Endothelial cell of umbilical vein (primary cell): ENCODE measurements around the gene DDX42. TPM values are rescaled to one million over a fixed set of nuclear protein-coding genes. Genes with fewer than 3 reads are reported as not detected.

Experiments used
- BruUV-seq: library from RNA; stranded (reverse); fragments of 400-500 nt; replicated peaks from 2 replicates; lab custom pipeline; 2021; lab: Mats Ljungman, UMichigan
- CTCF ChIA-PET: fragments of 300-600, 350-600 bp; sonication (Branson Sonifier 250); formaldehyde crosslinking; loops from one replicate; lab custom pipeline; 2021; ENCODE audit warnings: antibody characterized with exemption, inconsistent platforms; lab: Charles Lee
- POLR2A ChIA-PET: fragments of 300-600, 350-600 bp; sonication (Branson Sonifier 250); formaldehyde crosslinking; loops from one replicate; lab custom pipeline; 2021; ENCODE audit warnings: antibody characterized with exemption, inconsistent platforms; lab: Charles Lee
- DNase-seq: peaks from one replicate; pipeline ENCODE4 v3.0.0-alpha.2; 2011; ENCODE audit warnings: low read depth, low spot score
- FAIRE-seq: peaks from 2 replicates; lab custom pipeline; 2011; peaks lifted over from hg19 to GRCh38; lab: Jason Lieb, UNC
- H2AFZ ChIP-seq: 2 replicates; pipeline ENCODE4 v1.6.0; 2012; ENCODE audit warnings: low read depth, low read length, control low read depth, inconsistent platforms
- H3K27ac ChIP-seq: 2 replicates; pipeline ENCODE4 v1.5.1; 2011; ENCODE audit warnings: low read depth, mild to moderate bottlenecking, control low read depth, low read length, moderate library complexity; ENCODE audit not compliant: insufficient read depth
- H3K27me3 ChIP-seq, 2 experiments: 2 replicates each; pipeline versions ENCODE4 v1.6.0 to v1.6.1; 2011; ENCODE audit warnings: low read length in 2 of 2, mixed read lengths in 1 of 2; ENCODE audit not compliant: control insufficient read depth in 2 of 2, insufficient read depth in 2 of 2
- H3K36me3 ChIP-seq, 2 experiments: 2 replicates in 1 of 2; 3 replicates in 1 of 2; pipeline ENCODE4 v1.5.1; 2011; ENCODE audit warnings: low read length in 2 of 2, mild to moderate bottlenecking in 1 of 2, moderate library complexity in 1 of 2; ENCODE audit not compliant: control insufficient read depth in 2 of 2, insufficient read depth in 2 of 2; ENCODE audit errors: extremely low read depth in 1 of 2
- H3K4me1 ChIP-seq: 3 replicates; pipeline ENCODE4 v1.5.1; 2011; ENCODE audit warnings: mild to moderate bottlenecking, low read length; ENCODE audit not compliant: control insufficient read depth, insufficient read depth; ENCODE audit errors: extremely low read depth
- H3K4me2 ChIP-seq: 2 replicates; pipeline ENCODE4 v1.6.1; 2011; ENCODE audit warnings: low read length, control low read depth, mixed read lengths; ENCODE audit not compliant: insufficient read depth
- H3K4me3 ChIP-seq, 3 experiments: fragments of 200-600 bp in 1 of 3; sonication (generic), shearing (Covaris generic) in 1 of 3; replicated peaks in 1 of 3; 2 replicates each; pipeline ENCODE4 v1.5.1; 2011 to 2016; ENCODE audit warnings: control low read depth in 3 of 3, low read length in 3 of 3, mild to moderate bottlenecking in 2 of 3, inconsistent platforms in 1 of 3, low read depth in 1 of 3, moderate library complexity in 1 of 3; ENCODE audit not compliant: insufficient read depth in 1 of 3
- H3K79me2 ChIP-seq: 2 replicates; pipeline ENCODE4 v1.6.0; 2012; ENCODE audit warnings: low read length, inconsistent platforms; ENCODE audit not compliant: control insufficient read depth, insufficient read depth
- H3K9ac ChIP-seq: replicated peaks from 2 replicates; pipeline ENCODE3; 2011; ENCODE audit warnings: low read length, control low read depth; ENCODE audit not compliant: insufficient read depth; ENCODE audit errors: extremely low read depth
- H3K9me1 ChIP-seq: replicated peaks from 3 replicates; pipeline ENCODE4 v1.6.0; 2011; ENCODE audit warnings: mild to moderate bottlenecking, low read length; ENCODE audit not compliant: control insufficient read depth, insufficient read depth; ENCODE audit errors: extremely low read depth
- H3K9me3 ChIP-seq: replicated peaks from 2 replicates; pipeline ENCODE4 v1.5.1; 2012; ENCODE audit warnings: low read length, inconsistent platforms; ENCODE audit not compliant: control insufficient read depth, insufficient read depth
- H4K20me1 ChIP-seq: replicated peaks from 2 replicates; pipeline ENCODE3; 2011; ENCODE audit warnings: mild to moderate bottlenecking, low read length; ENCODE audit not compliant: control insufficient read depth, insufficient read depth; ENCODE audit errors: extremely low read depth
- JUN ChIP-seq: IDR thresholded peaks from 2 replicates; pipeline ENCODE4 v1.6.1; 2011; ENCODE audit warnings: borderline replicate concordance, low read depth; ENCODE audit not compliant: insufficient read length, insufficient read depth
- MYC ChIP-seq: IDR thresholded peaks from one replicate; pipeline ENCODE4 v1.6.1; 2011; ENCODE audit warnings: mild to moderate bottlenecking, low read depth, low read length
- POLR2A ChIP-seq: IDR thresholded peaks from 2 replicates; pipeline ENCODE4 v1.6.1; 2012; ENCODE audit warnings: low read depth, mild to moderate bottlenecking, control low read depth, low read length
- POLR2AphosphoS5 ChIP-seq: IDR thresholded peaks from 2 replicates; pipeline ENCODE4 v1.6.1; 2012; ENCODE audit warnings: low read depth, mild to moderate bottlenecking, control low read depth, low read length, moderate library complexity; ENCODE audit not compliant: insufficient read depth
- dilution Hi-C: fragments of 300-500 bp; cut with MboI; formaldehyde crosslinking; loops from one replicate; pipeline ENCODE4 v1.15.0; 2019; ENCODE audit warnings: low sequenced_read_pairs; ENCODE audit not compliant: extremely low pct_ligation_motif_present
- intact Hi-C: fragments of 100-400 bp; cut with micrococcal nuclease; formaldehyde crosslinking; loops from one replicate; pipeline ENCODE4 v1.10.0; 2022
- polyA plus RNA-seq, 4 experiments: library from polyadenylated mRNA; depleted of rRNA in 3 of 4; stranded (reverse) in 3 of 4; unstranded in 1 of 4; fragments of >200 nt; gene quantifications; 2 replicates each; pipeline versions ENCODE4 v1.2.1 to v1.2.3, GENCODE V29; 2011 to 2012; ENCODE audit warnings: missing spikeins in 1 of 4
- total RNA-seq: library from RNA; stranded (reverse); gene quantifications from 2 replicates; pipeline ENCODE4 v1.2.3, GENCODE V29; 2021
- TF ChIP-seq, protein P1 (sequence below): IDR thresholded peaks from 2 replicates; pipeline ENCODE4 v1.6.1; 2011; ENCODE audit not compliant: insufficient read depth, insufficient read length

DDX42 gene
- total and polyA plus RNA-seq, 2 donors (not counting 3 experiments of a cell fraction or from before 2014, with no cell fraction given), result 48.1 to 124 TPM

DNA sequence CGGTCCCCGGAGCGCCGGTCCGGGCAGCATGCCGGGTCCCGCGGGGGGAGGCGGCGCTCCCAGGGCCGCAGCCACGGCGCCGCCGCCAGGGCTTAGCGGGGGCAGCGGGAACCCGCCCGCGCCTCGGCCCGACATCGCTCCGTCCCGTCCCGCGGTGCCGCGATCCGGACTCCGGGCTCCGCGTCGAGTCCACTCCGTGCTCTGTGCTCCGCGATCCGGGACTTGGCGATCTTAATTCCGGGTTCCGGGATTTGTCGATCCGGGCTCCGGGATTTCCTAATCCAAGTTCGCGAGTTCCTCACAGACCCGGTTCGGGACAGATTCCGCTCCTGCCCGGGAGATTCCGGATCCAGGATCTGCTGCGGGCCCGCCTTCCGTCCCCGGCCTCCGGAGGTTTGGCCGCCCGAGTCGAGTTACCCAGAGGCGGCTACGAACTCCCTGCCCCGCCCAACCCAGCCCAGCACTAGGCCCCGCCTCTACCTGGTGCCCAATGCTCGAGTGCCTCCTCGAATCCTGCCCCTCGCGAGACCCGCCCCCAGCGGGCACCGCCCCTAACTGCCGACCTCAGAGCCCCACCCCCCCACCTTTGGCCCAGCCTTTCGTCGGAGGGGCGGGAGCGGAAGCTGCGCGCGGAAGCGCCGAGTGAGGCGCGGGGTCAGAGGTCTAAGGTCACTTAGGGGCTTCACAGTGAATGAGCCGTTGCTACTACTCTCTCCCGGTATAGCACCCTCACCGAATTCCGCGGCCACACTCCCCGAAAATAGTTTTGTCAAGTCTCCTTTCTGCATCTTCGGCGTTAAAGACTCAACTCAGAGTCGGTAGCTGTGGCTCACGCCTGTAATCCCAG, 68.8 kb downstream of the DDX42 start, which contains the start of gene SMARCD2:
Gene SMARCD2 (minus strand): TSS at position 146 of the 847 bp plus-strand sequence. CDS start 11 bp downstream, at position 135.
- BruUV-seq, result no TSS peak
- Histone ChIP-seq H4K20me1 (no peaks in the 10 kb centered on the region), H3K9ac (peak within 1 kb of the TSS; percentile 75), H3K36me3 (no peaks in the 10 kb centered on the region), H3K27ac (peak within 1 kb of the TSS; percentile 63), H3K4me1 (peaks cover 24% of the 10 kb centered on the region), H2AFZ (peak within 1 kb of the TSS; percentile 72), H3K9me3 (no peaks in the 10 kb centered on the region), H3K79me2 (peaks cover 42% of the 10 kb centered on the region), H3K27me3 (no peaks in the 10 kb centered on the region), H3K9me1 (no peaks in the 10 kb centered on the region), H3K4me3 (peak within 1 kb of the TSS; percentile 56 to 86 (median 77)), H3K4me2 (peak within 1 kb of the TSS; percentile 84)
- intact Hi-C loops (no loop called here), dilution Hi-C loops (no loop called here)
- peak; percentile 97 for FAIRE-seq
- CTCF ChIA-PET, result interaction anchor here (1.1 to 2.1 kb wide), 5 partner anchors 8 to 417 kb away, joined by 3 to 7 read pairs (median 6); no protein-coding TSS in a partner anchor
- POLR2A ChIA-PET, result no interaction called here
- TF ChIP-seq POLR2AphosphoS5 (peak; percentile 93), JUN (peak; percentile 9), POLR2A (peak; percentile 59), MYC (no peak)
- TF ChIP-seq, protein P1, sequence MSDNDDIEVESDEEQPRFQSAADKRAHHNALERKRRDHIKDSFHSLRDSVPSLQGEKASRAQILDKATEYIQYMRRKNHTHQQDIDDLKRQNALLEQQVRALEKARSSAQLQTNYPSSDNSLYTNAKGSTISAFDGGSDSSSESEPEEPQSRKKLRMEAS, result no peak
- peak; percentile 99 for DNase-seq
